WTC11 (cell line): ENCODE measurements around the gene PCDH12. TPM values are rescaled to one million over a fixed set of nuclear protein-coding genes. Genes with fewer than 3 reads are reported as not detected.
A peak's percentile ranks its signal among the peaks of the same experiment; 100 is the strongest.

Experiments used
- ATF1 ChIP-seq: sonication (generic); formaldehyde crosslinking; IDR thresholded peaks from 2 replicates; pipeline ENCODE4 v1.8.1; 2023; ENCODE audit warnings: mild to moderate bottlenecking, moderate library complexity, missing genetic modification reagents
- CREB1 ChIP-seq: sonication (generic); formaldehyde crosslinking; IDR thresholded peaks from 2 replicates; pipeline ENCODE4 v1.8.0; 2023; ENCODE audit warnings: mild to moderate bottlenecking, missing genetic modification reagents
- E2F4 ChIP-seq: sonication (generic); formaldehyde crosslinking; IDR thresholded peaks from 2 replicates; pipeline ENCODE4 v1.8.1; 2022; ENCODE audit warnings: low read depth, mild to moderate bottlenecking, moderate library complexity, missing genetic modification reagents, borderline replicate concordance
- ESRRA ChIP-seq: sonication (generic); formaldehyde crosslinking; IDR thresholded peaks from 2 replicates; pipeline ENCODE4 v1.8.1; 2022; ENCODE audit warnings: mild to moderate bottlenecking, missing genetic modification reagents, borderline replicate concordance
- FOXP1 ChIP-seq: sonication (generic); formaldehyde crosslinking; IDR thresholded peaks from 2 replicates; pipeline ENCODE4 v1.8.0; 2022; ENCODE audit warnings: missing genetic modification reagents, mild to moderate bottlenecking, moderate library complexity, borderline replicate concordance
- GRHL2 ChIP-seq: fragments of 250-450 bp; sonication (Bioruptor Pico); IDR thresholded peaks from 2 replicates; pipeline ENCODE4 v1.8.0; 2022; ENCODE audit warnings: mild to moderate bottlenecking, moderate library complexity; ENCODE audit not compliant: insufficient replicate concordance, severe bottlenecking
- JUN ChIP-seq: sonication (generic); formaldehyde crosslinking; IDR thresholded peaks from 2 replicates; pipeline ENCODE4 v1.8.0; 2023; ENCODE audit warnings: mild to moderate bottlenecking, missing genetic modification reagents
- KAT7 ChIP-seq: sonication (generic); formaldehyde crosslinking; IDR thresholded peaks from 2 replicates; pipeline ENCODE4 v1.8.1; 2023; ENCODE audit warnings: missing genetic modification reagents, mild to moderate bottlenecking, borderline replicate concordance
- MAX ChIP-seq: sonication (generic); formaldehyde crosslinking; IDR thresholded peaks from 2 replicates; pipeline ENCODE4 v1.8.0; 2022; ENCODE audit warnings: mild to moderate bottlenecking, missing genetic modification reagents
- MLX ChIP-seq: sonication (generic); formaldehyde crosslinking; IDR thresholded peaks from 2 replicates; pipeline ENCODE4 v1.8.1; 2023; ENCODE audit warnings: mild to moderate bottlenecking, missing genetic modification reagents, moderate library complexity
- NR3C1 ChIP-seq: sonication (generic); formaldehyde crosslinking; conservative IDR thresholded peaks from 2 replicates; pipeline ENCODE4 v1.8.1; 2023; ENCODE audit warnings: low read depth, mild to moderate bottlenecking, missing genetic modification reagents
- SMAD3 ChIP-seq: sonication (generic); formaldehyde crosslinking; IDR thresholded peaks from 2 replicates; pipeline ENCODE4 v1.8.0; 2022; ENCODE audit warnings: missing genetic modification reagents, mild to moderate bottlenecking, borderline replicate concordance
- TEAD4 ChIP-seq: sonication (generic); formaldehyde crosslinking; IDR thresholded peaks from 2 replicates; pipeline ENCODE4 v1.8.0; 2022; ENCODE audit warnings: mild to moderate bottlenecking, missing genetic modification reagents
- USF1 ChIP-seq: sonication (generic); formaldehyde crosslinking; IDR thresholded peaks from 2 replicates; pipeline ENCODE4 v1.8.0; 2022; ENCODE audit warnings: mild to moderate bottlenecking, missing genetic modification reagents
- ZNF121 ChIP-seq: sonication (generic); formaldehyde crosslinking; IDR thresholded peaks from 2 replicates; pipeline ENCODE4 v1.8.0; 2023; ENCODE audit warnings: missing genetic modification reagents
- ZNF281 ChIP-seq: sonication (generic); formaldehyde crosslinking; IDR thresholded peaks from 2 replicates; pipeline ENCODE4 v1.8.0; 2023; ENCODE audit warnings: mild to moderate bottlenecking, missing genetic modification reagents
- total RNA-seq: library from RNA; stranded (reverse); gene quantifications from 3 replicates; pipeline ENCODE4 v1.2.3, GENCODE V29; 2021
- TF ChIP-seq, protein P1 (sequence below): fragments of 250-450 bp; sonication (Bioruptor Pico); IDR thresholded peaks from 2 replicates; pipeline ENCODE4 v1.9.0; 2021; ENCODE audit warnings: mild to moderate bottlenecking
- TF ChIP-seq, protein P2 (sequence below): sonication (generic); formaldehyde crosslinking; IDR thresholded peaks from 2 replicates; pipeline ENCODE4 v1.8.0; 2022; ENCODE audit warnings: mild to moderate bottlenecking, missing genetic modification reagents
- TF ChIP-seq, protein P3 (sequence below): sonication (generic); formaldehyde crosslinking; IDR thresholded peaks from 2 replicates; pipeline ENCODE4 v1.8.1; 2023; ENCODE audit warnings: mild to moderate bottlenecking, missing genetic modification reagents, moderate library complexity
- TF ChIP-seq, protein P4 (sequence below): sonication (generic); formaldehyde crosslinking; IDR thresholded peaks from 2 replicates; pipeline ENCODE4 v1.8.1; 2023; ENCODE audit warnings: mild to moderate bottlenecking, moderate library complexity, missing genetic modification reagents
- TF ChIP-seq, protein P5 (sequence below): sonication (generic); formaldehyde crosslinking; IDR thresholded peaks from 2 replicates; pipeline ENCODE4 v1.8.1; 2023; ENCODE audit warnings: mild to moderate bottlenecking, missing genetic modification reagents, borderline replicate concordance

PCDH12 gene
- total RNA-seq, 1 experiment from 2014 or later, result 0.33 TPM

DNA sequence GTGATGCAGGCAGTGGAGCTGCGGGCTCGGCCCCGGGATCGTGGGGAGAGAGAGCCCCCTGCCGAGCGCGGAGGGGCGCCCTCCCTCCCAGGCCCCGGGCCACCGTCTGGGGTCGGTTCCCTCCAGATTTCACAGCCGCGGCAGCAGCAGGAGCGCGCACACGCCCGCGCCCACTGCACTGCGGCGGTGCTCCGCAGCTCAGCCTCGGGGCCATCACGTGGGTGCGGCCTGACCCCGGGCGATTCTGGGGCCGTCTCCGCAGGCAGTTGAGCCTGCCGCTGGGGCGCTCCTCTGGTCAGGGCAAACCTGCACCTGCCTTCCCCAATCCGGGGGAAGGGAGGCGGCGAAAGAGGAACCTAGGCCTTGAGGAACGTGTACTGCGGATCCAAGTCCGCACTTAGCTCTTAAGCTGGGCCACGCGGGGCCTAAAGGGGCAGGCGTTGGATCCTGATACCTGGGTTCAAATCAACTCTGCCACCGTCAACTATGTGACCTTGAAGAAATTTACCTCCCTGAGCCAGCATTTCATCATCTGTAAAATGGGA, 43.7 kb downstream of the PCDH12 start (continued):
- TF ChIP-seq, protein P1, sequence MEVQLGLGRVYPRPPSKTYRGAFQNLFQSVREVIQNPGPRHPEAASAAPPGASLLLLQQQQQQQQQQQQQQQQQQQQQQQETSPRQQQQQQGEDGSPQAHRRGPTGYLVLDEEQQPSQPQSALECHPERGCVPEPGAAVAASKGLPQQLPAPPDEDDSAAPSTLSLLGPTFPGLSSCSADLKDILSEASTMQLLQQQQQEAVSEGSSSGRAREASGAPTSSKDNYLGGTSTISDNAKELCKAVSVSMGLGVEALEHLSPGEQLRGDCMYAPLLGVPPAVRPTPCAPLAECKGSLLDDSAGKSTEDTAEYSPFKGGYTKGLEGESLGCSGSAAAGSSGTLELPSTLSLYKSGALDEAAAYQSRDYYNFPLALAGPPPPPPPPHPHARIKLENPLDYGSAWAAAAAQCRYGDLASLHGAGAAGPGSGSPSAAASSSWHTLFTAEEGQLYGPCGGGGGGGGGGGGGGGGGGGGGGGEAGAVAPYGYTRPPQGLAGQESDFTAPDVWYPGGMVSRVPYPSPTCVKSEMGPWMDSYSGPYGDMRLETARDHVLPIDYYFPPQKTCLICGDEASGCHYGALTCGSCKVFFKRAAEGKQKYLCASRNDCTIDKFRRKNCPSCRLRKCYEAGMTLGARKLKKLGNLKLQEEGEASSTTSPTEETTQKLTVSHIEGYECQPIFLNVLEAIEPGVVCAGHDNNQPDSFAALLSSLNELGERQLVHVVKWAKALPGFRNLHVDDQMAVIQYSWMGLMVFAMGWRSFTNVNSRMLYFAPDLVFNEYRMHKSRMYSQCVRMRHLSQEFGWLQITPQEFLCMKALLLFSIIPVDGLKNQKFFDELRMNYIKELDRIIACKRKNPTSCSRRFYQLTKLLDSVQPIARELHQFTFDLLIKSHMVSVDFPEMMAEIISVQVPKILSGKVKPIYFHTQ (CRISPR knock-in tag), result no peak
- TF ChIP-seq, protein P2, sequence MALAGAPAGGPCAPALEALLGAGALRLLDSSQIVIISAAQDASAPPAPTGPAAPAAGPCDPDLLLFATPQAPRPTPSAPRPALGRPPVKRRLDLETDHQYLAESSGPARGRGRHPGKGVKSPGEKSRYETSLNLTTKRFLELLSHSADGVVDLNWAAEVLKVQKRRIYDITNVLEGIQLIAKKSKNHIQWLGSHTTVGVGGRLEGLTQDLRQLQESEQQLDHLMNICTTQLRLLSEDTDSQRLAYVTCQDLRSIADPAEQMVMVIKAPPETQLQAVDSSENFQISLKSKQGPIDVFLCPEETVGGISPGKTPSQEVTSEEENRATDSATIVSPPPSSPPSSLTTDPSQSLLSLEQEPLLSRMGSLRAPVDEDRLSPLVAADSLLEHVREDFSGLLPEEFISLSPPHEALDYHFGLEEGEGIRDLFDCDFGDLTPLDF (CRISPR knock-in tag), result no peak
- TF ChIP-seq MLX (CRISPR knock-in tag) (0 out of 2 replicates have a peak, but pooled peaks have one; percentile 41), KAT7 (0 out of 2 replicates have a peak, but pooled peaks have one; percentile 56), MAX (CRISPR knock-in tag) (peak; percentile 92), USF1 (peak; percentile 94), TEAD4 (CRISPR knock-in tag) (0 out of 2 replicates have a peak, but pooled peaks have one; percentile 40), E2F4 (CRISPR knock-in tag) (no peak), NR3C1 (CRISPR knock-in tag) (no peak), SMAD3 (CRISPR knock-in tag) (no peak), JUN (CRISPR knock-in tag) (peak; percentile 54; the same call in 1 of the 2 replicates), GRHL2 (CRISPR knock-in tag) (no peak), ATF1 (CRISPR knock-in tag) (peak; percentile 83; the same call in 1 of the 2 replicates), CREB1 (CRISPR knock-in tag) (0 out of 2 replicates have a peak, but pooled peaks have one; percentile 17), FOXP1 (CRISPR knock-in tag) (peak; percentile 75; the same call in 1 of the 2 replicates), ZNF281 (CRISPR knock-in tag) (0 out of 2 replicates have a peak, but pooled peaks have one; percentile 34), ESRRA (CRISPR knock-in tag) (peak; percentile 34; the same call in 1 of the 2 replicates), ZNF121 (CRISPR knock-in tag) (no peak)
- TF ChIP-seq, protein P3, sequence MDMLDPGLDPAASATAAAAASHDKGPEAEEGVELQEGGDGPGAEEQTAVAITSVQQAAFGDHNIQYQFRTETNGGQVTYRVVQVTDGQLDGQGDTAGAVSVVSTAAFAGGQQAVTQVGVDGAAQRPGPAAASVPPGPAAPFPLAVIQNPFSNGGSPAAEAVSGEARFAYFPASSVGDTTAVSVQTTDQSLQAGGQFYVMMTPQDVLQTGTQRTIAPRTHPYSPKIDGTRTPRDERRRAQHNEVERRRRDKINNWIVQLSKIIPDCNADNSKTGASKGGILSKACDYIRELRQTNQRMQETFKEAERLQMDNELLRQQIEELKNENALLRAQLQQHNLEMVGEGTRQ (CRISPR knock-in tag), result peak; percentile 90
- TF ChIP-seq, protein P4, sequence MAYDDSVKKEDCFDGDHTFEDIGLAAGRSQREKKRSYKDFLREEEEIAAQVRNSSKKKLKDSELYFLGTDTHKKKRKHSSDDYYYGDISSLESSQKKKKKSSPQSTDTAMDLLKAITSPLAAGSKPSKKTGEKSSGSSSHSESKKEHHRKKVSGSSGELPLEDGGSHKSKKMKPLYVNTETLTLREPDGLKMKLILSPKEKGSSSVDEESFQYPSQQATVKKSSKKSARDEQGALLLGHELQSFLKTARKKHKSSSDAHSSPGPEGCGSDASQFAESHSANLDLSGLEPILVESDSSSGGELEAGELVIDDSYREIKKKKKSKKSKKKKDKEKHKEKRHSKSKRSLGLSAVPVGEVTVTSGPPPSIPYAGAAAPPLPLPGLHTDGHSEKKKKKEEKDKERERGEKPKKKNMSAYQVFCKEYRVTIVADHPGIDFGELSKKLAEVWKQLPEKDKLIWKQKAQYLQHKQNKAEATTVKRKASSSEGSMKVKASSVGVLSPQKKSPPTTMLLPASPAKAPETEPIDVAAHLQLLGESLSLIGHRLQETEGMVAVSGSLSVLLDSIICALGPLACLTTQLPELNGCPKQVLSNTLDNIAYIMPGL, result peak; percentile 56; the same call in 1 of the 2 replicates
- TF ChIP-seq, protein P5, sequence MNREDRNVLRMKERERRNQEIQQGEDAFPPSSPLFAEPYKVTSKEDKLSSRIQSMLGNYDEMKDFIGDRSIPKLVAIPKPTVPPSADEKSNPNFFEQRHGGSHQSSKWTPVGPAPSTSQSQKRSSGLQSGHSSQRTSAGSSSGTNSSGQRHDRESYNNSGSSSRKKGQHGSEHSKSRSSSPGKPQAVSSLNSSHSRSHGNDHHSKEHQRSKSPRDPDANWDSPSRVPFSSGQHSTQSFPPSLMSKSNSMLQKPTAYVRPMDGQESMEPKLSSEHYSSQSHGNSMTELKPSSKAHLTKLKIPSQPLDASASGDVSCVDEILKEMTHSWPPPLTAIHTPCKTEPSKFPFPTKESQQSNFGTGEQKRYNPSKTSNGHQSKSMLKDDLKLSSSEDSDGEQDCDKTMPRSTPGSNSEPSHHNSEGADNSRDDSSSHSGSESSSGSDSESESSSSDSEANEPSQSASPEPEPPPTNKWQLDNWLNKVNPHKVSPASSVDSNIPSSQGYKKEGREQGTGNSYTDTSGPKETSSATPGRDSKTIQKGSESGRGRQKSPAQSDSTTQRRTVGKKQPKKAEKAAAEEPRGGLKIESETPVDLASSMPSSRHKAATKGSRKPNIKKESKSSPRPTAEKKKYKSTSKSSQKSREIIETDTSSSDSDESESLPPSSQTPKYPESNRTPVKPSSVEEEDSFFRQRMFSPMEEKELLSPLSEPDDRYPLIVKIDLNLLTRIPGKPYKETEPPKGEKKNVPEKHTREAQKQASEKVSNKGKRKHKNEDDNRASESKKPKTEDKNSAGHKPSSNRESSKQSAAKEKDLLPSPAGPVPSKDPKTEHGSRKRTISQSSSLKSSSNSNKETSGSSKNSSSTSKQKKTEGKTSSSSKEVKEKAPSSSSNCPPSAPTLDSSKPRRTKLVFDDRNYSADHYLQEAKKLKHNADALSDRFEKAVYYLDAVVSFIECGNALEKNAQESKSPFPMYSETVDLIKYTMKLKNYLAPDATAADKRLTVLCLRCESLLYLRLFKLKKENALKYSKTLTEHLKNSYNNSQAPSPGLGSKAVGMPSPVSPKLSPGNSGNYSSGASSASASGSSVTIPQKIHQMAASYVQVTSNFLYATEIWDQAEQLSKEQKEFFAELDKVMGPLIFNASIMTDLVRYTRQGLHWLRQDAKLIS (CRISPR knock-in tag), result no peak
